ENCODE measurements around the gene PRKAR2A. TPM values are rescaled to one million over a fixed set of nuclear protein-coding genes. Genes with fewer than 3 reads are reported as not detected.
A peak's percentile ranks its signal among the peaks of the same experiment; 100 is the strongest.

PRKAR2A gene
- total RNA-seq, 1 donor from 2014 or later, result 34.5 TPM

GRCh38 chr3:48700731-48701405, 146.8 kb downstream of the PRKAR2A start:
- no peaks in the 10 kb centered on the region for H3K27me3 Mint-ChIP-seq
- peaks cover 11% of the 10 kb centered on the region for H3K4me1 Mint-ChIP-seq (ENCODE audit: low read depth)
- H3K9me3 Mint-ChIP-seq (ENCODE audit: low read depth), result no peaks in the 10 kb centered on the region
- no peak overlapping the region for H3K27ac Mint-ChIP-seq
- no peak for TF ChIP-seq CTCF (IDR thresholded peaks at IDR 0.05; ENCODE audit: unreplicated experiment)
- peaks cover 16% of the 10 kb centered on the region for H3K36me3 Mint-ChIP-seq (ENCODE audit: insufficient read depth)
- H3K4me3 Mint-ChIP-seq (ENCODE audit: low read depth), result no peak overlapping the region
- no peak for DNase-seq (ENCODE audit: low spot score, unreplicated experiment)

- Mint-ChIP-seq H3K9me3 (ENCODE audit: low read depth) (no peaks in the 10 kb centered on the region), H3K4me3 (ENCODE audit: low read depth) (no peak overlapping the region), H3K27ac (no peak overlapping the region), H3K27me3 (no peaks in the 10 kb centered on the region), H3K36me3 (ENCODE audit: insufficient read depth) (peaks cover 17% of the 10 kb centered on the region), H3K4me1 (ENCODE audit: low read depth) (peaks cover 14% of the 10 kb centered on the region)
- no peak for TF ChIP-seq CTCF (IDR thresholded peaks at IDR 0.05; ENCODE audit: unreplicated experiment)
- no peak for DNase-seq (ENCODE audit: low spot score, unreplicated experiment)
Measured at GRCh38 chr3:48698891-48699290, 148.8 kb downstream of the PRKAR2A start.

- H3K9me3 Mint-ChIP-seq (ENCODE audit: low read depth), result no peaks in the 10 kb centered on the region
- H3K27ac Mint-ChIP-seq, result no peak overlapping the region
- no peak for DNase-seq (ENCODE audit: low spot score, unreplicated experiment)
- no peak overlapping the region for H3K4me3 Mint-ChIP-seq (ENCODE audit: low read depth)
- peaks cover 22% of the 10 kb centered on the region for H3K36me3 Mint-ChIP-seq (ENCODE audit: insufficient read depth)
- peaks cover 14% of the 10 kb centered on the region for H3K4me1 Mint-ChIP-seq (ENCODE audit: low read depth)
- no peak for TF ChIP-seq CTCF (IDR thresholded peaks at IDR 0.05; ENCODE audit: unreplicated experiment)
- H3K27me3 Mint-ChIP-seq, result no peaks in the 10 kb centered on the region
Measured at GRCh38 chr3:48697952-48698351, 149.7 kb downstream of the PRKAR2A start.

- no peak for DNase-seq (ENCODE audit: low spot score, unreplicated experiment)
- H3K27me3 Mint-ChIP-seq, result no peaks in the 10 kb centered on the region
- no peak overlapping the region for H3K4me3 Mint-ChIP-seq (ENCODE audit: low read depth)
- H3K9me3 Mint-ChIP-seq (ENCODE audit: low read depth), result no peaks in the 10 kb centered on the region
- H3K4me1 Mint-ChIP-seq (ENCODE audit: low read depth), result peaks cover 12% of the 10 kb centered on the region
- peak overlapping the region; percentile 31 for H3K27ac Mint-ChIP-seq
- peaks cover 26% of the 10 kb centered on the region for H3K36me3 Mint-ChIP-seq (ENCODE audit: insufficient read depth)
- no peak for TF ChIP-seq CTCF (IDR thresholded peaks at IDR 0.05; ENCODE audit: unreplicated experiment)
Measured at GRCh38 chr3:48696601-48697000, 151.1 kb downstream of the PRKAR2A start.

Other genes with a start within 250 kb of the PRKAR2A start
- 209 and 219 TPM in 2 replicates for gene UQCRC1, start 238.2 kb downstream of the PRKAR2A start, total RNA-seq
- gene TMEM89, start 226.1 kb downstream of the PRKAR2A start, total RNA-seq, result 0.49 TPM in 1 of 2 replicates, not detected in the other
- gene SLC26A6, start 212.4 kb downstream of the PRKAR2A start, total RNA-seq, result 31.0 and 35.9 TPM in 2 replicates
- 14.9 and 15.2 TPM in 2 replicates for gene CELSR3, start 185.0 kb downstream of the PRKAR2A start, total RNA-seq
- 29.8 and 32.0 TPM in 2 replicates for gene NCKIPSD, start 162.0 kb downstream of the PRKAR2A start, total RNA-seq
- 207 and 212 TPM in 2 replicates for gene IP6K2, start 130.7 kb downstream of the PRKAR2A start, total RNA-seq
- gene SLC25A20, start 51.0 kb upstream of the PRKAR2A start, total RNA-seq, result 14.2 and 17.1 TPM in 2 replicates
- gene ARIH2, start 71.0 kb upstream of the PRKAR2A start, total RNA-seq, result 105 and 121 TPM in 2 replicates
- 45.3 and 48.4 TPM in 2 replicates for gene P4HTM, start 142.4 kb upstream of the PRKAR2A start, total RNA-seq
- gene WDR6, start 159.5 kb upstream of the PRKAR2A start, total RNA-seq, result 369 and 414 TPM in 2 replicates
- 44.1 and 45.5 TPM in 2 replicates for gene DALRD3, start 170.7 kb upstream of the PRKAR2A start, total RNA-seq
- 46.1 and 49.5 TPM in 2 replicates for gene NDUFAF3, start 174.2 kb upstream of the PRKAR2A start, total RNA-seq
- 197 and 206 TPM in 2 replicates for gene IMPDH2, start 181.5 kb upstream of the PRKAR2A start, total RNA-seq
- gene QRICH1, start 246.2 kb upstream of the PRKAR2A start, total RNA-seq, result 130 and 134 TPM in 2 replicates